ENCODE data around the gene B9D1. TPM values are rescaled to one million over a fixed set of nuclear protein-coding genes. Genes with fewer than 3 reads are reported as not detected.

B9D1 gene
- total RNA-seq, 1 donor from 2014 or later: 49.1 TPM

- Histone ChIP-seq H3K27me3 (no peaks in the 10 kb centered on the region), H3K4me1 (no peaks in the 10 kb centered on the region), H3K36me3 (peaks cover 18 to 25% of the 10 kb centered on the region in 2 donors), H3K27ac (no peak overlapping the region), H3K9me3 (no peaks in the 10 kb centered on the region), H3K4me3 (no peak overlapping the region)
- TF ChIP-seq CTCF (IDR thresholded peaks at IDR 0.05): no peak
- intact Hi-C loops (cut with DNase I): no loop called here
- no peak for DNase-seq (ENCODE audit: low spot score in 2 of 2)
Measured at GRCh38 chr17:19308398-19308797, 54.1 kb downstream of the B9D1 start.

DNA sequence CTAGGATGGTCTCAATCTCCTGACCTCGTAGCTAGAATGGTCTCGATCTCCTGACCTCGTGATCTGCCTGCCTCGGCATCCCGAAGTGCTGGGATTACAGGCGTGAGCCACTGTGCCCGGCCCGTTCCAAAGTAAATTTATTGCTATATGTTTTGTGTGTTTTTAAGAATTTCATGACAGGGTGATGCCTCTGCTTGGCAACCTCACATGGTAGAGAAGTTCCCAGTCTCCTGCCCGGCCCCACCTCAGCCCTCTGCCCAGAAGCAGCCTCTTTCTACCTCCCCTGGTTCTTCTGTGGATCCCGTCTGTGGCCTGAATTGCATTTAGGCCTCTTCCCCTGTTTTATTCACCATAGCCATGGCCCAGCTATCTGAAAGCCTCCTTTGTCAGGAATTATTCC lies 55.0 kb downstream of the B9D1 start:
- H3K36me3 ChIP-seq: peaks cover 9 to 17% of the 10 kb centered on the region in 2 donors
- intact Hi-C loops (cut with DNase I): no loop called here
- no peak overlapping the region for H3K27ac ChIP-seq
- no peak for TF ChIP-seq CTCF (IDR thresholded peaks at IDR 0.05)
- no peaks in the 10 kb centered on the region for H3K27me3 ChIP-seq
- no peak overlapping the region for H3K4me3 ChIP-seq
- no peaks in the 10 kb centered on the region for H3K9me3 ChIP-seq
- H3K4me1 ChIP-seq: no peaks in the 10 kb centered on the region
- DNase-seq (ENCODE audit: low spot score in 2 of 2): no peak

DNA sequence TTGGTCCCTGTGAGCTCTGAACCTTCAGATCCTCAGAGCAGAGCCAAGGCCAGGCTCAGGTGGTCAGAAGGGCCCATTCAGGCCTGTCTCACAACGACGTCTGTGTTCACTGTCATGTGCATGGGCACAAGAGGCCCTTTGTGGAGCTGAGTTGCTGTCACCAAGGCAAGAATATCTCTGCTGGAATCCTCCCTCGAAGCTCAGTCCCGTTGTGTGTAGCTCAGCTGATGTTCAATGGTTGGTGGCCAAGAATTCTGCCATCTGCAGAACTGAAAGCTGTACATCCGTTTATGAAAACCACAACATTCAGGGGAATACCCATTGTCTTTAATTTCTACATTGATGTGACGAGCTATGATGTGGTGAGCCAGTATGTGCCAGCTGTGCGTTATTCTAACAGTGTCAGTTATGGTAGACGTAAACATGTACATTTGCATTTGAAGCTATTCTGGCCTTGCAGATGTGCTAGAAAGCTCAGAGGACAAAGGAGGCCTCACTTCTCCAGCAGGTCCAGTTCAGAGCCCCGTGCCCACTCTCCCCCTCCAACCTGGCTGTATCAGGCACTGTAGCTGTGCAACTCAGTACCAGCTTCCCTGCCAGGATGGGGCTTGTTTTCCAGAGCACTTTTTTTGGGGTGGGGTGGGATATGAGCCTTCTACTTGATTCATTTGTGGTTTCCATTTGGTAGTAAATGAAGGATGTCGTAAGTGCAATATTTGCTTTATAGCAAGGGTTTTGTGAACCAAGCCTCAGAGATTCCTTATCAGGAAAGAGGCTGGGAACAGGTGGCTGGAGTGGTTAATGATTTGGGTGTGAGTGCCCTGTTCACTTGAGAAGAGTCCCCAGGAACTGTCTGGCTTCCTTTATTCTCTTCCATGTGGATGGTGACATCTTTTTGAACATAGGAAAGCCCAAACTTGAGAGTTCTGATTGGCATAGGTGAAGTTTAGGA lies 56.1 kb downstream of the B9D1 start:
- Histone ChIP-seq H3K36me3 (peaks cover 0 to 7% of the 10 kb centered on the region in 2 donors), H3K9me3 (no peaks in the 10 kb centered on the region), H3K4me3 (no peak overlapping the region), H3K27ac (no peak overlapping the region), H3K27me3 (no peaks in the 10 kb centered on the region), H3K4me1 (no peaks in the 10 kb centered on the region)
- no peak for TF ChIP-seq CTCF (IDR thresholded peaks at IDR 0.05)
- intact Hi-C loops (cut with DNase I): no loop called here
- DNase-seq (ENCODE audit: low spot score in 2 of 2): no peak

DNA sequence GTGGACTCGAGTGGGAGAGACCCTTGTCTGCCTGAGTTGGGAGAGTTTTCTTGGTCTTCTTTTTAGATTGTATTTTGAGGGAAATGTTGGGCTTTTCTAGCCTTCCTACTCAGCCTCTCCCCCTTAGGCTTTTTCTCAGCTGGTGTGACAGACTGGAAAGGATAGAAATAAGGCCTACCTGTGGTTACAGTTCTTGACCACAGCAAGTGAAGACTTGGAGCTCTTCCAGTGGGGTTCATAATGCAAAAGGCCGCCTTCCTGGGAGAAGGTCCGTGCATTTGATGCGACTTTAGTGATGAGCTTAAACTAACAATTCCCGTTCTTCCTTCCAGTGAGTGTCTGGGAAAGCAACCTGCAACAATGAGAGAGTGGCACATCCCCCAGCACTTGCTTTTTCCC lies 56.8 kb downstream of the B9D1 start:
- no peak for TF ChIP-seq CTCF (IDR thresholded peaks at IDR 0.05)
- no peak overlapping the region for H3K27ac ChIP-seq
- intact Hi-C loops (cut with DNase I): no loop called here
- no peak overlapping the region for H3K4me3 ChIP-seq
- no peaks in the 10 kb centered on the region for H3K27me3 ChIP-seq
- no peak for DNase-seq (ENCODE audit: low spot score in 2 of 2)
- peaks cover 0 to 7% of the 10 kb centered on the region in 2 donors for H3K36me3 ChIP-seq
- H3K9me3 ChIP-seq: no peaks in the 10 kb centered on the region
- no peaks in the 10 kb centered on the region for H3K4me1 ChIP-seq

DNA sequence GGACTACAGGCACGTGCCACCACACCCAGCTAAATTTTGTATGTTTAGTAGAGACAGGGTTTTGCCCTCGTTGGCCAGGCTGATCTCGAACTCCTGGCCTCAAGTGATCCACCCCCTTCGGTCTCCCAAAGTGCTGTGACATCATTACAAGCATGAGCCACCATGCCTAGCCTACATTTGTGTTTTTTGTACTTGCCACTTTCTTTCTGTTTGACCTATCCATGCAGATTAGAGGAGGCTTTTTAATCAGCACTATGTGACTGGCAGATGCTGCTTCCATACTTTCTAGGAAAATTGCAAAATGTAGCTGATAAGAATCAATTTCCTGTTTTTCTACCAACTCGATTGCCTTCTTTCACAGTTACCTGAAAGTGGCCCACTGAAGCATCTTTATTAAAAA lies 57.3 kb downstream of the B9D1 start:
- peaks cover 0 to 7% of the 10 kb centered on the region in 2 donors for H3K36me3 ChIP-seq
- H3K27me3 ChIP-seq: no peaks in the 10 kb centered on the region
- H3K9me3 ChIP-seq: no peaks in the 10 kb centered on the region
- no peaks in the 10 kb centered on the region for H3K4me1 ChIP-seq
- intact Hi-C loops (cut with DNase I): no loop called here
- TF ChIP-seq CTCF (IDR thresholded peaks at IDR 0.05): no peak
- no peak overlapping the region for H3K27ac ChIP-seq
- DNase-seq (ENCODE audit: low spot score in 2 of 2): no peak
- H3K4me3 ChIP-seq: no peak overlapping the region

Measured in ascending aorta (tissue), 2 donors.